Mucosa of stomach (tissue), 1 donor: ENCODE results near the gene DNASE1L2.

Experiments
- H3K27me3 ChIP-seq: one replicate; pipeline ENCODE4 v1.7.0; 2013; ENCODE audit warnings: mild to moderate bottlenecking, low read length; ENCODE audit not compliant: control insufficient read depth, insufficient read depth
- H3K36me3 ChIP-seq: one replicate; pipeline ENCODE4 v1.7.0; 2013; ENCODE audit warnings: low read length; ENCODE audit not compliant: control insufficient read depth, insufficient read depth
- H3K4me1 ChIP-seq: one replicate; pipeline ENCODE4 v1.7.0; 2013; ENCODE audit warnings: mild to moderate bottlenecking, low read length; ENCODE audit not compliant: control insufficient read depth, insufficient read depth
- H3K4me3 ChIP-seq: one replicate; pipeline ENCODE4 v1.7.0; 2013; ENCODE audit warnings: low read length
- H3K9ac ChIP-seq: one replicate; pipeline ENCODE4 v1.7.0; 2013; ENCODE audit warnings: mild to moderate bottlenecking, low read length, moderate library complexity
- H3K9me3 ChIP-seq: one replicate; pipeline ENCODE4 v1.7.0; 2013; ENCODE audit warnings: mild to moderate bottlenecking, low read length, moderate library complexity; ENCODE audit not compliant: control insufficient read depth
- donor health status: Pancreatic carcinoma.

The DNASE1L2 gene, protein sequence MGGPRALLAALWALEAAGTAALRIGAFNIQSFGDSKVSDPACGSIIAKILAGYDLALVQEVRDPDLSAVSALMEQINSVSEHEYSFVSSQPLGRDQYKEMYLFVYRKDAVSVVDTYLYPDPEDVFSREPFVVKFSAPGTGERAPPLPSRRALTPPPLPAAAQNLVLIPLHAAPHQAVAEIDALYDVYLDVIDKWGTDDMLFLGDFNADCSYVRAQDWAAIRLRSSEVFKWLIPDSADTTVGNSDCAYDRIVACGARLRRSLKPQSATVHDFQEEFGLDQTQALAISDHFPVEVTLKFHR

DNA sequence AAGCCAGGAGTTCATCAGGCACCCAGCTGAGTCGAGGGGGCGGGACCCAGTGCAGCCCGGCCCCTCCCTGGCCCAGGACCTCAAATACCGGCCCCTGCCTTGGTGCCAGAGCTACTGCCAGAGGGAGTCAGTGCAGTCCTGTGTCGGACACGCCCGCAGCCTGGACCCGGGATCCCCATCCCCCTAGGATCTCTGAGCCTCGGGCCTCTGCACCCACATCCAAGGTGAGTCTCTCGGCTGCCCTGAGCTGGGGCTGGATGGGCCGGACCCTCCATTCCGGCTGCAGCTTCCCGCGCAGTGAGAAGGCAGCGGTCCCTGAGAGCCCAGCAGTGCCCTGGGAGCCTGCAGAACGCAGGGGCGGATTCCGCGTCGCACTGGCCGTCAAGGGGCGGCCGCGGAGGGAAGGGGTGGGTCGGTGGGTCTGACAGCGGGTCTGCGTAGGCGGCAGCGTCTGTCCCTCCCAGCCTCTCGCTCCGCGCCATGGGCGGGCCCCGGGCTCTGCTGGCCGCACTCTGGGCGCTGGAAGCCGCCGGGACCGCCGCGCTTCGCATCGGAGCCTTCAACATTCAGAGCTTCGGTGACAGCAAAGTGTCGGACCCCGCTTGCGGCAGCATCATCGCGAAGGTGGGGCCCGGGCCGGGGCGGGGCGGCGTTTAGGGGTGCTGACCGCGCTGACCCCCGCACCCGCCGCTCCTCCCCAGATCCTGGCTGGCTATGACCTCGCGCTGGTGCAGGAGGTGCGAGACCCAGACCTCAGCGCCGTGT is at the start of gene DNASE1L2:
TSS of gene DNASE1L2 (plus strand) at position 108 of the 765 bp plus-strand sequence. CDS start at position 481, 373 bp downstream.
- peaks cover 25% of the 10 kb centered on the region for H3K4me1 ChIP-seq
- H3K4me3 ChIP-seq: no peak within 1 kb of the TSS
- H3K9me3 ChIP-seq: no peaks in the 10 kb centered on the region
- peaks cover 27% of the 10 kb centered on the region for H3K27me3 ChIP-seq
- H3K36me3 ChIP-seq: peaks cover 5% of the 10 kb centered on the region
- no peak within 1 kb of the TSS for H3K9ac ChIP-seq

DNA sequence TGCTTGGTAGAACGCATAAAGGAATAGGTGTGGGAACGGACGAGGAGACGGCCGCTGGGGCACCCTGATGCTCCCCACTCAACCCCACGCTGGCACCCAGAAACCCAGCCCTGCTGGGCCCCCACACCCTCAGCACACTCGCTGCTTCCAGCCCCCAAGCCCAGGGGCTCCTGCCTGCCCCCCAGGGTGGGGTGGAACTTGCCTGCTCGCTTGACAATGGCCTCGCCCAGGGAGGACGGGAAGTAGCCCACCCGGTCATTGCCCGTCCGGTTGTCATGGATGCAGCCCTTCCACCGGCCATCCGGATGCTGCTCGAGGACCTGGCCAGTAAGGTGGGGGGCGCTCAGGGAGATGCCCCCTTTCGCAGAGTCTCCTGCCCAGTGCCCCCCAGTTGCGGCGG is 49.7 kb upstream of the DNASE1L2 start:
- Histone ChIP-seq H3K27me3 (no peaks in the 10 kb centered on the region), H3K4me1 (no peaks in the 10 kb centered on the region), H3K4me3 (no peak overlapping the region), H3K36me3 (no peaks in the 10 kb centered on the region), H3K9me3 (no peaks in the 10 kb centered on the region), H3K9ac (no peak overlapping the region)

DNA sequence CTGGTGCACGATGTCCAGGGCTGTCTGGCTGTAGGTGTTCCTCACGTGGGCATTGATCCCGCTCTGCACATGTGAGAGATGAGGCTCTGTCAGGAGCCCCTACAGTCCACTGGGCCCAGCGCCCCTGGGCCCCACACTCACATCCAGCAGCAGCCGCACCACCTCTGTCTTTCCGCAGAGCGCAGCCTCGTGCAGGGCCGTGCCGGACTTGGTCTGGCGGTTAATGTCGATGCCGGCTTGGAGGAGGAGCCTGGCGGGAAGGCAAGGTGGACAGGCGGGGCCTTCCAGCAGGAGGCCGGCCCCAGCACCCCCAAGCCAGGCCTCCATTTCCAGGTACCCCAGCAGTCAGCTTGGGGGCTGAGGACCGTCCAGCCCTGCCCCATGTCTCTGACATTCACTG is 49.0 kb upstream of the DNASE1L2 start:
- H3K27me3 ChIP-seq: no peaks in the 10 kb centered on the region
- no peak overlapping the region for H3K4me3 ChIP-seq
- H3K36me3 ChIP-seq: no peaks in the 10 kb centered on the region
- no peak overlapping the region for H3K9ac ChIP-seq
- no peaks in the 10 kb centered on the region for H3K9me3 ChIP-seq
- no peaks in the 10 kb centered on the region for H3K4me1 ChIP-seq

DNA sequence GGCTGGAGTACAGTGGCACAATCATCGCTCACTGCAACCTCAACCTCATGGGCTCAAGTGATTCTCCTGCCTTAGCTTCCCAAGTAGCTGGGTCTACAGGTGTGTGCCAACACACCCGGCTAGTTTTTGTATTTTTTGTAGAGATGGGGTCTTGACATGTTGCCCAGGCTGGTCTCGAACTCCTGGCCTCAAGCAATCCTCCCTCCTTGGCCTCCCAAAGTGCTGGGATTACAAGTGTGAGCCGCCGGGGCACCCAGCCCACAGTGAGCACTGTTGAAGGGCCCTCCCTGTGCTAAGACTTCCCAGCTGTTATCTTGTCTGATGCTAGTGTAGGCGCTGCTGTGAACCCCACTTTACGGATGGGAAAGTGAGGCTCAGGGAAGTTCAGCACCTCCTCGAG is 47.8 kb upstream of the DNASE1L2 start:
- H3K4me3 ChIP-seq: no peak overlapping the region
- H3K9me3 ChIP-seq: no peaks in the 10 kb centered on the region
- H3K4me1 ChIP-seq: no peaks in the 10 kb centered on the region
- H3K27me3 ChIP-seq: no peaks in the 10 kb centered on the region
- no peak overlapping the region for H3K9ac ChIP-seq
- no peaks in the 10 kb centered on the region for H3K36me3 ChIP-seq

DNA sequence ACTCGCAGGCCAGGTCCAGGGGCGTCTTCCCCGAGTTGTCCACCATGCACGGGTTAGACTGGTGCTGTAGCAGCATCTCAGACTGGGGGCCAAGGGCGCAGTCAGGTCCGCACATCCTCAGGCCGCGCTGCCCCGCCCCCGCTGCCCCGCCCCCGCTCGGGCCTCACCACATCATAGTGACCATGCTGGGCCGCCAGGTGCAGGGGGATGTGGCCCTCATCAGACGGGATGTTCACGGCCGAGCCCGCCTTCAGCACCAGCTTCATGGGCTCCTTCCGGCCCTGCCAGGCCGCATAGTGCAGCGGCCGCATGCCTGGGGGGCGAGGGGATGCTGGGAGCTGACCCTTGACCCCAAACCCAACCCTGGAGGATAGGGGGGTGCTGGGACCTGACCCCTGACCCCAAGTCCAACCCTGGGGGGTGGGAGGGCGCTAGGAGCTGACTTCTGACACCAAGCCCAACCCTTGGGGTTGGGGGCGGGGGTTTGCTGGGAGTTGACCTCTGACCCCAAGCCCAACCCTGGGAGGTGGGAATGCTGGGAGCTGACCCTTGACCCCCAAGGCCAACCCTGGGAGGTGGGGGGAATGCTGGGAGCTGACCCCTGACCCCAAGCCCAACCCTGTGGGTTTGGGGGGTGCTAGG is 46.9 kb upstream of the DNASE1L2 start:
- Histone ChIP-seq H3K9me3 (no peaks in the 10 kb centered on the region), H3K9ac (no peak overlapping the region), H3K36me3 (no peaks in the 10 kb centered on the region), H3K4me1 (no peaks in the 10 kb centered on the region), H3K4me3 (no peak overlapping the region), H3K27me3 (peaks cover 5% of the 10 kb centered on the region)

DNA sequence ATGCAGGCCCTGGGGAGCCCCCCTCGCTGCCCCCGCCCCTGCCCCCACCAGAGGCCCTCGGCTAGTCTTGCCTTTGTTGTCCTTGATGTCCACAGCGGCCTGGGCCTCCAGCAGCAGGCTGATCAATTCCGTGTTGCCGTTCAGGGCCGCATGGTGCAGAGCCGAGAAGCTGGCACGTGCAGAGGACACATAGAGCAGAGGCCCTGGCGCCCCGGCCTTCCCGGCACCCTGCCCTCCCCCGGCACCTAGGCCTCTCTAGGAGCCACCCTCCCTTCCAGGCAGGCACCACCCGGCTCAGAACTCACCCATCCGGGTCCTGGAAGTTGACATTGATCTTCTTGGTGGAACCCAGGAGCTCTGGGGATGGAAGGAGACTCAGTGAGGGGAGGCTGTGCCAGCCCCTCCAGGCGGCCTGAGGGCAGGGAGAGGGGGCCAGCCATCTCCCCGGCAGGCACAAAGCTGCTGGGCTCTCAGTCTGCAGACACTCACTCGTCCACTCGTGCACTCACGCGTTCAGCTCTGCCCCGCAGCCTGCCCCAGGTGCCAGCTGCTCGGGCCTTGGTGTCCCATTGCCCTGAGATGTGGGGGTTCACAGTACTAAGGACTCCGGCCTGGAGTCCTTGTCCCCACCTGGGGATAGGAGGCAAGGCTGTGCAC is 46.1 kb upstream of the DNASE1L2 start:
- H3K36me3 ChIP-seq: no peaks in the 10 kb centered on the region
- peaks cover 3% of the 10 kb centered on the region for H3K4me1 ChIP-seq
- H3K4me3 ChIP-seq: no peak overlapping the region
- H3K9ac ChIP-seq: no peak overlapping the region
- H3K9me3 ChIP-seq: no peaks in the 10 kb centered on the region
- peaks cover 13% of the 10 kb centered on the region for H3K27me3 ChIP-seq

DNA sequence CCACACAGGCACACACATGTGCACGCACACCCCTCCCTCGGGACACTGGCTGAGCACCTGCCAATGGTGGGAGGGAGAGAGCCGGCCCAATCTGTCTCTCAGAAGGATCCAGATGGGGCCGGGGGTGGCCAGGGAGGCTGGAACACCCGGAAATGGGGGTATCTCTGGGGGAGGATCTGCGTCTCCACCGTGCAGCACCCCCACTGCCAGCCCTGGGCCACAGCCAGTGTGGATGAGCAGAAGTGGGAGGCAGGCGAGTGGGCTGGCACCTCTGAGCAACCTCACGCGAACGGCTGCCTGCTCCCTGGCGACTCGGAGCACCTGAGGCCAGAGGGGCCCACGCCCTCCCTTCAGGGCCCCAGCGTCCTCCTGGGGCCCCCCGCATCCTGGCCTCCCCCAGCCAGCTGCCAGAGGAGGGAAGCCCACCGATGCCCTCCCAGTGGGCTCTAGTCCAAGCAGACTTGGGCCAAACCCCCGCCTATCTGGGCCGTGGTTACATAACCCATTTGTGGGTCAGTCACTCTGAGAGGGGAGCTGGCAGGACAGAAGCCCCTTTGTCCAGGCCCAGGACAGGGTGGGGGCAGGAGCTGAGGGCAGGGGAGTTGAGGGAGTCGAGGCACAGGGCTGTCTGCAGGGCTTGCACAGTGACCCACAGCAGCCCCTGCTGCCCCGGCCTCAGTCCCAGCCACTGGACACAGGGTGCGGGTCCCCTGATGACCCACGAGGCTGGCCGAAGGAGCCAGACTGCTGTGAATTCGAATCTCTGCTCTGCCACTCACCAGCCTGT is 45.4 kb upstream of the DNASE1L2 start:
- Histone ChIP-seq H3K9ac (no peak overlapping the region), H3K4me3 (no peak overlapping the region), H3K9me3 (no peaks in the 10 kb centered on the region), H3K36me3 (no peaks in the 10 kb centered on the region), H3K27me3 (peaks cover 20% of the 10 kb centered on the region), H3K4me1 (peaks cover 10% of the 10 kb centered on the region)

DNA sequence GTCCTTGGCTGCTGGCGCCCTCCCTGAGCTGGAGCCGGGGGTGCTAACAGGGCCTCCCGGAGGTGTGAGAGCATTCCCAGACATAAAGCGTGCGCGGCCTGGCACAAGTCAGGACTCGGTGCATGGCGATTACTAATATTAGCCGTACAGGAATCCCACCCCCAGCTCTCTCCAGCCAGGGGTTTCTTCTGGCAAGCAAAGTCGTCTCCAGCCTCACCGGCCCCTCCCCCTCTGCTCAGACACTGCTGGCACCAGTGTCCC is 44.9 kb upstream of the DNASE1L2 start:
- no peak overlapping the region for H3K4me3 ChIP-seq
- peaks cover 23% of the 10 kb centered on the region for H3K27me3 ChIP-seq
- peaks cover 11% of the 10 kb centered on the region for H3K4me1 ChIP-seq
- no peaks in the 10 kb centered on the region for H3K9me3 ChIP-seq
- H3K9ac ChIP-seq: no peak overlapping the region
- H3K36me3 ChIP-seq: no peaks in the 10 kb centered on the region

DNA sequence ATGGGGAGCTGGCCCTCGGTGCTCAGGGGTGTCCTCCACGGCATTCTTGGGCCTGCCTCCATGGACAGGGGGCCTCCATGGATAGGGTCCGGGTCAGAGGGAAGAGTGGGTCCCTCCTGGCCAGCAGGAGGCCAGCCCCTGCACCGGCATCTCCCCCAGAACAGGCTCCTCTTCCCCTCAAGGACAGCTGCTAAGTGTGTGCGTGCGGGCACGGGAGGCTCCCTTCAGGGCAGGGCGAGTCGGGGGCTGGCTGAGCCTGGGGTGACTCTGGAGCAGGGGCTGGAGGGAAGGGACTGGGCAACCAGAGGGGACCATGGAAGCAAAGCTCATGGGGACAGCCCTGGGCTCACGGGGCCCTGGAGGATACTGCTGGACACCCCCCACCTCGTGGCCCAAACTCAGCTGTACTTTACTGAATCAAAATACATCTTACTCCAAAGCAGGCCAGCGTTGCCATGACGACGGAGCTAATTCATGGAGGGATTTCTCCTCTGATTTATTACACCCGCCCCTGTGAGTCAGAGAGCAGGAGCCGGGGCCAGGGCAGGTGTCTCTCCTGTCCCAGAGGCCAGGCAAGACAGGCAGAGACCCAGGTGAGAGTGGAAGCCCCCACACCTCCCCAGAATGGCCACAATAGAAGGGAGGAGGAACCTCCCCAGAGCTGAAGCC is 41.9 kb upstream of the DNASE1L2 start:
- H3K9ac ChIP-seq: no peak overlapping the region
- peaks cover 11% of the 10 kb centered on the region for H3K4me1 ChIP-seq
- H3K4me3 ChIP-seq: no peak overlapping the region

DNA sequence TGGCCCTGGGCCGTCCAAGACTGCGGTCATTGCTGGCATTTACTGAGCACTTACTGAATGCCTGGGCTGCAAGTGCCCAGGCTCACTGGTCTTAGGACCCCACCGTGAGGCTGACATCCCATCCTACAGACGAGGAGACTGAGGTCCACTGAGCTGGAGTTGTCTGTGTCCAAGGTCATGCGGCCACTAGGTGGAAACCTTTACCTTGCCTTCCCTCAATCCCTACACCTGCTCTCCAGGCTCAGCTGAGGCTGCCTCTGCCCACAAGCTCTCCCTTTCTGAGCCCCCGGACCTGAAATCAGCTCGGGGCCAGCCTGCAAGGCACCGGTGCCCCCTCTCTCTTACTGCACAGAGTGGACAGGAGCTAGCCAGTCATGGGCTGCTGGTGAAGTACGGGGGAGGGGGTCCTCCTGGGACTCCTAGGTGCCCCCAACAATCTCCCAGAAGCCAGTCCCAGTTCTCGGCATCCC is 41.4 kb upstream of the DNASE1L2 start:
- Histone ChIP-seq H3K9me3 (no peaks in the 10 kb centered on the region), H3K4me1 (peaks cover 11% of the 10 kb centered on the region), H3K27me3 (peaks cover 43% of the 10 kb centered on the region), H3K36me3 (no peaks in the 10 kb centered on the region), H3K4me3 (no peak overlapping the region), H3K9ac (no peak overlapping the region)

More for the DNA sequence above, 41.9 kb upstream of the DNASE1L2 start:
- H3K9me3 ChIP-seq: no peaks in the 10 kb centered on the region
- H3K27me3 ChIP-seq: peaks cover 43% of the 10 kb centered on the region
- no peaks in the 10 kb centered on the region for H3K36me3 ChIP-seq
